Uterine smooth muscle cell (primary cell): Measurements from ENCODE around the gene GALK2. TPM values are rescaled to one million over a fixed set of nuclear protein-coding genes. Genes with fewer than 3 reads are reported as not detected.

Experiments used
- total RNA-seq: library from RNA; depleted of rRNA; stranded (reverse); fragments of >200 nt; gene quantifications from 2 replicates; pipeline ENCODE4 v1.2.3, GENCODE V29; 2014

GALK2 gene
- total RNA-seq: 87.5 and 90.9 TPM in 2 replicates

GRCh38 chr15:49169880-49170597, at the start of gene GALK2:
TSS of gene GALK2 (plus strand) at chr15:49170247. CDS start at chr15:49170323, 76 bp downstream.

GRCh38 chr15:49155110-49155833, 14.8 kb upstream of the GALK2 start, which contains the start of gene COPS2:
TSS of gene COPS2 (minus strand) at chr15:49155599. CDS start at chr15:49155578, 21 bp downstream.

Other genes with a start within 250 kb of the GALK2 start
- 1.5 and 1.7 TPM in 2 replicates for gene SHC4, start 206.3 kb upstream of the GALK2 start, total RNA-seq
- 25.3 and 26.2 TPM in 2 replicates for gene SECISBP2L, start 123.8 kb upstream of the GALK2 start, total RNA-seq
- gene COPS2, start 14.6 kb upstream of the GALK2 start, total RNA-seq: 77.2 and 83.7 TPM in 2 replicates